RWPE1 (cell line): ENCODE data around the gene COX14.
A peak's percentile ranks its signal among the peaks of the same experiment; 100 is the strongest.

ENCODE experiments used
- CTCF ChIA-PET: fragments of 350-600 bp; sonication (Branson Sonifier 250); formaldehyde crosslinking; extraction: SDS; loops from one replicate; lab custom pipeline; 2021; lab: Yijun Ruan, JAX
- POLR2A ChIA-PET: fragments of 400-600 bp; formaldehyde crosslinking; extraction: SDS; loops from one replicate; lab custom pipeline; 2020; ENCODE audit warnings: antibody characterized with exemption; ENCODE audit not compliant: low non-redundant PET; lab: Yijun Ruan, JAX
- DNase-seq: peaks from one replicate; pipeline ENCODE4 v3.0.0; 2012; ENCODE audit warnings: low spot score
- H3K27ac ChIP-seq: fragments of 450-650 bp; 2 replicates; pipeline ENCODE4 v1.5.1; 2017
- TF ChIP-seq, protein P1 (sequence below): fragments of 450-650 bp; conservative IDR thresholded peaks from 2 replicates; pipeline ENCODE4 v1.5.1; 2017; ENCODE audit warnings: low read depth, mild to moderate bottlenecking

Gene COX14

DNA sequence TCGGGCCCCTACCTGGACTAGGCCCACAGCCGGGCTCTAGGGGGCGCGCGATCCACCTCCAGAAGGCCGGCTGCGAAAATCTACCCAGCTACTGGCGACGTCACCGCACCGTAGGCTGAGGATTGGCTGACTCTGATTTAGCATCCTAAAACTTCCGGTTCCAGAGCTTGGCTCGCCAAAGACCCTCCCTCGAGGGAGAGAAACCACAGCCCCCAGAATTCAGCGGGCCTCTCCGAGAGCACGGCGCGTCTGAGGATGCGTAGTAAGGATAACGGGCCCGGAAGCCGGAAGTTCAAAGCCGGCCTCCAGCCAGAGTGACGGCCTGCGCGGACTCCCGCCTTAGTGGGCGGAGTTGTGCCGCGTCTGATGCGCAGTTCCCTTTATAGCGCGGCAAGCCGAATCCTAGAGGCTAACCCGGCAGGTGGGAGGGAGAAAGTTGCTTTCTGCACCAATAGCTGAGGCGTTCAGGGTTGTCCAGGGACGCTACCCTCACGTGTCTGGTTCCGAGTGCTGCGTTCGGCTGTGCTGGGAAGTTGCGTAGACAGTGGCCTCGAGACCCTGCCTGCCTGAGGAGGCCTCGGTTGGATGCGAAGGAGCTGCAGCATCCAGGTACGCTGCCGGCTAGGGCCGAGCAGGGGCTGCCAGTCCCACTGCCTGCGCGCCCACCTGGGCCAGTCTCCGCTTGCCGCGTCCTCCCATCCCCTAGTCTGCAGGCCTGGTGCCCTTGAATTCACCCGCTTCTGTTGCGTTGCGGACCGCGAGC, at the start of gene COX14:
Gene COX14 (plus strand): TSS at position 544 of the 763 bp plus-strand sequence. CDS start 7,808 bp downstream, outside the sequence.
- CTCF ChIA-PET: interaction anchor here (0.6 to 3.0 kb wide), 18 partner anchors 11 to 396 kb away, joined by 3 to 27 read pairs (median 5); partner anchors contain the start of gene SMARCD1
- TF ChIP-seq, protein P1, sequence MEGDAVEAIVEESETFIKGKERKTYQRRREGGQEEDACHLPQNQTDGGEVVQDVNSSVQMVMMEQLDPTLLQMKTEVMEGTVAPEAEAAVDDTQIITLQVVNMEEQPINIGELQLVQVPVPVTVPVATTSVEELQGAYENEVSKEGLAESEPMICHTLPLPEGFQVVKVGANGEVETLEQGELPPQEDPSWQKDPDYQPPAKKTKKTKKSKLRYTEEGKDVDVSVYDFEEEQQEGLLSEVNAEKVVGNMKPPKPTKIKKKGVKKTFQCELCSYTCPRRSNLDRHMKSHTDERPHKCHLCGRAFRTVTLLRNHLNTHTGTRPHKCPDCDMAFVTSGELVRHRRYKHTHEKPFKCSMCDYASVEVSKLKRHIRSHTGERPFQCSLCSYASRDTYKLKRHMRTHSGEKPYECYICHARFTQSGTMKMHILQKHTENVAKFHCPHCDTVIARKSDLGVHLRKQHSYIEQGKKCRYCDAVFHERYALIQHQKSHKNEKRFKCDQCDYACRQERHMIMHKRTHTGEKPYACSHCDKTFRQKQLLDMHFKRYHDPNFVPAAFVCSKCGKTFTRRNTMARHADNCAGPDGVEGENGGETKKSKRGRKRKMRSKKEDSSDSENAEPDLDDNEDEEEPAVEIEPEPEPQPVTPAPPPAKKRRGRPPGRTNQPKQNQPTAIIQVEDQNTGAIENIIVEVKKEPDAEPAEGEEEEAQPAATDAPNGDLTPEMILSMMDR: peak; percentile 98
- POLR2A ChIA-PET: interaction anchor here (0.6 to 1.1 kb wide), 7 partner anchors 8 to 283 kb away, joined by 3 to 12 read pairs (median 4); partner anchors contain the start of gene SMARCD1
- peak within 1 kb of the TSS; percentile 92 for H3K27ac ChIP-seq
- peak; percentile 99 for DNase-seq

DNA sequence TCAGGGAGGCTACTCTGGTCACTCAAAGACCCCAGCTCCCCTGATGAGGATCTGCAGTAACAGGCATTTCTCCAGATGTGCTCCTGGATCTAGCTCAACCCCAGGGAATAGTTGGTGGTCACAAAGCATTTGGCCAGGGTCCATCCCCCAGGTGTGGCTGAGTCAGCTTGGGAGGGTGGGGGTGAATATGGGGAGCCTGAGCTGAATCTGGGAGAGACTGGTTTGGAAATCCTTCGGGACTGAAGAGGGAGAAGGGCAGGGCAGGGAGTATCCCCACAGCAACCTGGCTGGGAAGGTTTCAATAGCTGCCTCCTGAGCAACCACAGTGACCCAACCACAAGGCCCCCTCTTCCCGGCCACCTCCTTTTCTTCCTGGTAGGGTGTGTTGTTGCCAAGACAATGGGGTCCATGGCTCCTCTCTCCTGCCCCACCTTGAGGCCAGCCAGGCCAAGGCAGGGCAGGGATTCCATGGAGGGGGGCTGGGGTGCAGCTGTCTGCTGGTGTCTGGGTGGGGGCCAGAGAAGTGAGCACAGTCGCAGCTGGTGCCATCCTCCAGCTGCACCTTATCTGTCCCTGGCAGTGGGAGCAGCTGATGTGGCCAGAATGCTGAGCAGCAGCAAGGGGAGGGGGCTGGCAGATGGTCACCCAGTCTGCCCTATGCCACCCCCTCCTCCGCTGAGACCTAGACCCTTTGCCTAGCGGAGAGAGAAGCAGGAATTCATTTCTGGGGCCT, 49.1 kb upstream of the COX14 start:
- peak overlapping the region; percentile 85 for H3K27ac ChIP-seq
- TF ChIP-seq, protein P1: no peak
- CTCF ChIA-PET: interaction anchor here (0.5 to 1.0 kb wide), 4 partner anchors 24 to 324 kb away, joined by 3 to 5 read pairs (median 4); no protein-coding TSS in a partner anchor
- POLR2A ChIA-PET: interaction anchor here (0.6 kb wide), 1 partner anchor 134 kb away, joined by 3 read pairs; no protein-coding TSS in a partner anchor
- DNase-seq: no peak

DNA sequence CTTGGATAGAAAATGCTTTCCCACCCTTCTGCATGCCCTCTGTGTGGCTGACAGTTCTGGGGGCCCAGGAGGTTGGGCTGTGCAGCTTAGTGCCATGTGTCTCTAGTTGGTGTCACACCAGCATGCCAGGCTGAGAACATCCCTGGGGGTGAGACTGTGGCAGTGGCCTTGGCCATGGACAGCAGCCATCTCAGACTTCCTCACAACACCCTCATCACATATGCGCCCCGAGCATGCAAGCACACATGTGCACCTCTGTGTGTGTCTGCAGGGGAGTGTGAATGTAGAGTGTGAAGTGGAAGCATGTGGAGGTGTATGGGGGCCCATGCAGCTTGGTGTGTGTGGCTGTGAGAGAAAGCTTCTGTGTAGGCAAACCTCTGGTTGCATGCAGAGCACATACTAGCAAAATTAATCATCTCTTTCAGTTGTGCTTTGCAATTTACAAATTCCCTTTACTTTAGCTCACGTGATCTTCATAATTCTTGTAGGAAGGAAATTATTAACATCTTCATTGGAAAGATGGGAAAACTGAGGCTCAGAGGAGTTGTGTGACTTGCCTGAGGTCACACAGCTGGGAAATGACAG, 46.2 kb upstream of the COX14 start:
- POLR2A ChIA-PET: no interaction called here
- DNase-seq: no peak
- TF ChIP-seq, protein P1: no peak
- H3K27ac ChIP-seq: no peak overlapping the region
- CTCF ChIA-PET: interaction anchor here (0.6 to 2.0 kb wide), 3 partner anchors 95 to 120 kb away, joined by 3 to 7 read pairs (median 3); no protein-coding TSS in a partner anchor

DNA sequence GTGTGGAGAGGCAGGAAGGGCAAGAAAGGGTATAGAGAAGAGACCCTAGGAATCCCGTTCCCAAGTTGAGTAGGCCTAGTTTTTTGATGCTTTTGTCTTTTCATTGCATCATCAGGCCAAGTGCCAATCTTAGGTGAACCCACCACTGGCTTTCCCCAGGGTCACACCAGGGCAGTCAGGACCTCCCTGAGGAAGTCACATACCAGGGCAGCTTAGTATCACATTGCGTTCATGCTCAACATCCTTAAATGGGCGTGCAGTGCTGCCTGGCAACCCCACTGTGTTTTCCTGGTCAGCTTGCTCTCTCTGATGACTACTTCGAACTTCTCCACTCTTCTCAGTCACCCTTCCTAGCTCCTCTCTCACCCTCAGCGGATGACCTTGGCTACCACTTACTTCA, 45.6 kb upstream of the COX14 start:
- H3K27ac ChIP-seq: no peak overlapping the region
- ChIA-PET CTCF (interaction anchor here (1.1 to 2.0 kb wide), 3 partner anchors 11 to 120 kb away, joined by 3 to 12 read pairs (median 7); no protein-coding TSS in a partner anchor), POLR2A (no interaction called here)
- TF ChIP-seq, protein P1: no peak
- DNase-seq: no peak

DNA sequence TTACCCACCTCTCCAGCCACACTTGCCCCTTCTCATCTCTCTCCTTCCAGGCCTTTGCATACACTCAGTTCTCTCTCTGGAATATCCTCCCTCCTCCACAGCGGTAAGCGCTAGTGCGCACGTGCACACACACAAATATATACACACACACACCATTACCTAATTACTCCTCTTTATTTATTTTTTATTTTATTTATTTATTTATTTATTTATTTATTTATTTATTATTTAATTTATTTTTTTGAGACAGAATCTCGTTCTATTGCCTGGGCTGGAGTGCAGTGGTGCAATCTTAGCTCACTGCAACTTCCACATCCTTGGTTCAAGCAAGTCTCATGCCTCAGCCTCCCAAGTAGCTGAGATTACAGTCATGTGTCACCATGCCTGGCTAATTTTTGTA, 43.0 kb upstream of the COX14 start:
- no peak overlapping the region for H3K27ac ChIP-seq
- no peak for DNase-seq
- POLR2A ChIA-PET: no interaction called here
- TF ChIP-seq, protein P1: no peak
- CTCF ChIA-PET: interaction anchor here (0.6 to 4.8 kb wide), 3 partner anchors 102 to 202 kb away, joined by 5 to 37 read pairs (median 22); no protein-coding TSS in a partner anchor
